IMR-90 (cell line): Measurements from ENCODE around the gene ISLR2. TPM values are rescaled to one million over a fixed set of nuclear protein-coding genes. Genes with fewer than 3 reads are reported as not detected.

Experiments used
- BHLHE40 ChIP-seq: fragments of 150-350 bp; IDR thresholded peaks from 2 replicates; pipeline ENCODE4 v1.6.1; 2016; ENCODE audit warnings: mild to moderate bottlenecking, low read depth, low read length
- CEBPB ChIP-seq: IDR thresholded peaks from 2 replicates; pipeline ENCODE4 v1.6.1; 2012; ENCODE audit warnings: low read depth, low read length, improper control_type of control experiment
- CHD1 ChIP-seq: IDR thresholded peaks from 2 replicates; pipeline ENCODE4 v1.6.1; 2012; ENCODE audit warnings: low read depth, low read length, improper control_type of control experiment
- MXI1 ChIP-seq: IDR thresholded peaks from 2 replicates; pipeline ENCODE4 v1.6.1; 2012; ENCODE audit warnings: low read depth, mild to moderate bottlenecking, low read length, moderate library complexity, borderline replicate concordance
- SMC3 ChIP-seq: fragments of 150-350 bp; IDR thresholded peaks from 2 replicates; pipeline ENCODE4 v1.6.1; 2016; ENCODE audit warnings: low read depth, mild to moderate bottlenecking, antibody characterized with exemption, low read length, moderate library complexity
- polyA plus RNA-seq, 3 experiments: library from polyadenylated mRNA; depleted of rRNA; stranded (reverse); fragments of >200 nt; gene quantifications; 2 replicates each; pipeline ENCODE4 v1.2.3, GENCODE V29; 2012; ENCODE audit warnings: low replicate concordance in 1 of 3
- total RNA-seq: library from RNA; depleted of rRNA; stranded (reverse); fragments of >200 nt; gene quantifications from 2 replicates; pipeline ENCODE4 v1.2.3, GENCODE V29; 2012
- TF ChIP-seq, protein P1 (sequence below): conservative IDR thresholded peaks from 2 replicates; pipeline ENCODE4 v1.5.1; 2012; ENCODE audit warnings: mild to moderate bottlenecking, low read depth, low read length, improper control_type of control experiment

ISLR2 gene
- total and polyA plus RNA-seq, 2 of the 4 experiments (the other 2 are of a cell fraction) = not detected

DNA sequence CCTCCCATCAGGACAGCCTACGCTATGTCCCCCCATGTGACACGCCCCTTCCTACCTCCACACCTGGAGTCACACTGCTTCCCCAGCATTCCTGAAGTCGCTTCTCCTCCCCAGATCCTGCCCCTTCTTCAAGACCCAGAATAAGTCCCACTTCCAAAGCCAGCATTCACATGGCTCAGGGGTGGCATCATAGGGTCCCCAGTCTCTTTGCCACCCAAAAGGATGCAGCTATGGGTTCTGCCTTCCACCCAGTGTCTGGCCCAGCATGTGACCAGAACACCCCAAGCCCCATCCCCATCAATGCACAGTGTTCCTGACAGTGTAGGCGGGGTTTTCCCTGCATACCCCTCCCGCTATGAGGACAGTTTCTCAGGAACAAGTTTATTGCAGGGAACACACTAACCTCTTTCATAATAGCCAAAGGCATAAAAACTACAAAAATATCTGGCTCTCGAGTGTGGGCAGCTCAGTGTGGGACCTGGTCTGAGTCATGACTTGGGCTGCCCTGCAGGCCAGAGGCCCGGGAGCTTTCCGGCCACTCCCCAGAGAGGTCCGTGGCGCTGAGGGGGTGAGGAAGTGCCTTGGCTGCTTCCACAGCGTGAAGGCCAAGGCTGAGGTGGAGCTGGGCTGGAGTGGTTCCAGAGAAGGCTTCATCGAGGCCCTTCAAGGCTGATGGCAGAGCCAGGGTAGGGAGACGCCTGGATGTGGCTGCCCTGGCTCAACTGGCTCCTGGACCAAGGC lies 48.9 kb downstream of the ISLR2 start (continued):
- TF ChIP-seq, protein P1, sequence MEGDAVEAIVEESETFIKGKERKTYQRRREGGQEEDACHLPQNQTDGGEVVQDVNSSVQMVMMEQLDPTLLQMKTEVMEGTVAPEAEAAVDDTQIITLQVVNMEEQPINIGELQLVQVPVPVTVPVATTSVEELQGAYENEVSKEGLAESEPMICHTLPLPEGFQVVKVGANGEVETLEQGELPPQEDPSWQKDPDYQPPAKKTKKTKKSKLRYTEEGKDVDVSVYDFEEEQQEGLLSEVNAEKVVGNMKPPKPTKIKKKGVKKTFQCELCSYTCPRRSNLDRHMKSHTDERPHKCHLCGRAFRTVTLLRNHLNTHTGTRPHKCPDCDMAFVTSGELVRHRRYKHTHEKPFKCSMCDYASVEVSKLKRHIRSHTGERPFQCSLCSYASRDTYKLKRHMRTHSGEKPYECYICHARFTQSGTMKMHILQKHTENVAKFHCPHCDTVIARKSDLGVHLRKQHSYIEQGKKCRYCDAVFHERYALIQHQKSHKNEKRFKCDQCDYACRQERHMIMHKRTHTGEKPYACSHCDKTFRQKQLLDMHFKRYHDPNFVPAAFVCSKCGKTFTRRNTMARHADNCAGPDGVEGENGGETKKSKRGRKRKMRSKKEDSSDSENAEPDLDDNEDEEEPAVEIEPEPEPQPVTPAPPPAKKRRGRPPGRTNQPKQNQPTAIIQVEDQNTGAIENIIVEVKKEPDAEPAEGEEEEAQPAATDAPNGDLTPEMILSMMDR = no peak
- TF ChIP-seq BHLHE40 = no peak
- TF ChIP-seq CEBPB = peak; percentile 53
- no peak for TF ChIP-seq CHD1
- TF ChIP-seq MXI1 = no peak
- TF ChIP-seq SMC3 = no peak
